Endodermal cell (in vitro differentiated cells): ENCODE data around the gene GPC3. TPM values are rescaled to one million over a fixed set of nuclear protein-coding genes. Genes with fewer than 3 reads are reported as not detected.

Experiments
- DNase-seq: peaks from one replicate; pipeline ENCODE4 v3.0.0-alpha.2; 2017
- H3K27ac ChIP-seq: 2 replicates; pipeline ENCODE4 v1.5.1; 2013; ENCODE audit warnings: mild to moderate bottlenecking, low read depth, low read length, moderate library complexity
- H3K27me3 ChIP-seq: 2 replicates; pipeline ENCODE4 v1.6.1; 2013; ENCODE audit warnings: mild to moderate bottlenecking, low read length, moderate library complexity; ENCODE audit not compliant: insufficient read depth, control insufficient read depth, poor library complexity, severe bottlenecking
- H3K36me3 ChIP-seq: 2 replicates; pipeline ENCODE4 v1.7.0; 2013; ENCODE audit warnings: mild to moderate bottlenecking, low read length, moderate library complexity; ENCODE audit not compliant: control insufficient read depth, insufficient read depth
- H3K4me1 ChIP-seq: one replicate; pipeline ENCODE4 v1.7.0; 2013; ENCODE audit warnings: low read length; ENCODE audit not compliant: control insufficient read depth, insufficient read depth
- H3K4me3 ChIP-seq: 2 replicates; pipeline ENCODE4 v1.5.1; 2013; ENCODE audit warnings: mild to moderate bottlenecking, low read length, moderate library complexity
- H3K9ac ChIP-seq: 2 replicates; pipeline ENCODE4 v1.6.1; 2013; ENCODE audit warnings: mild to moderate bottlenecking, low read length, moderate library complexity; ENCODE audit not compliant: poor library complexity, severe bottlenecking; ENCODE audit errors: extremely low read depth
- H3K9me3 ChIP-seq: 2 replicates; pipeline ENCODE4 v1.6.1; 2013; ENCODE audit warnings: mild to moderate bottlenecking, low read length, moderate library complexity; ENCODE audit not compliant: control insufficient read depth
- H3K27ac Mint-ChIP-seq: 2 replicates; pipeline ENCODE4 v1.8.0; 2020; ENCODE audit warnings: mixed read lengths
- H3K27me3 Mint-ChIP-seq: 2 replicates; pipeline ENCODE4 v1.8.0; 2021; ENCODE audit warnings: mild to moderate bottlenecking, mixed read lengths; ENCODE audit not compliant: insufficient read depth
- H3K36me3 Mint-ChIP-seq: 2 replicates; pipeline ENCODE4 v1.8.0; 2020; ENCODE audit warnings: low read depth, mixed read lengths
- H3K4me1 Mint-ChIP-seq: 2 replicates; pipeline ENCODE4 v1.8.0; 2020; ENCODE audit warnings: mixed read lengths
- H3K4me3 Mint-ChIP-seq: 2 replicates; pipeline ENCODE4 v1.8.0; 2020; ENCODE audit warnings: mild to moderate bottlenecking, moderate library complexity, mixed read lengths
- H3K9me3 Mint-ChIP-seq: 2 replicates; pipeline ENCODE4 v1.8.0; 2020; ENCODE audit warnings: mild to moderate bottlenecking, mixed read lengths
- CTCF ChIP-seq: fragments of 200-600 bp; sonication (generic); conservative IDR thresholded peaks from 2 replicates; pipeline ENCODE4 v1.5.0; 2021; ENCODE audit warnings: antibody characterized with exemption, mild to moderate bottlenecking
- WGBS, 2 experiments: methylation state at CpG; one replicate each; pipeline versions ENCODE4 v1.1.5 to v1.1.7; 2013; ENCODE audit warnings: missing lambda C conversion rate in 2 of 2, mixed read lengths in 1 of 2; ENCODE audit not compliant: insufficient coverage in 1 of 2, insufficient read length in 1 of 2; 5-methylcytosine and 5-hydroxymethylcytosine counted together
- total RNA-seq, 2 donors: library from RNA; stranded (reverse); fragmentation: NEBNext Ultra II Directional in 1 of 2; extraction: Animal tissue kit (Norgen Biotek cat#: 25700) in 1 of 2; gene quantifications; 2 replicates in 1 of 2; 3 replicates in 1 of 2; pipeline ENCODE4 v1.2.1, GENCODE V29; 2021

The GPC3 gene
- total RNA-seq, 2 donors from 2014 or later, result 39.5 to 125 TPM

- H3K27ac Mint-ChIP-seq, result no peak overlapping the region
- peaks cover 55% of the 10 kb centered on the region for H3K4me1 Mint-ChIP-seq
- H3K9me3 ChIP-seq, result no peaks in the 10 kb centered on the region
- H3K4me3 ChIP-seq, result no peak overlapping the region
- no peak for DNase-seq
- peaks cover 1% of the 10 kb centered on the region for H3K36me3 Mint-ChIP-seq
- H3K27me3 Mint-ChIP-seq, result peaks cover 22% of the 10 kb centered on the region
- no peak for TF ChIP-seq CTCF
- H3K36me3 ChIP-seq, result no peaks in the 10 kb centered on the region
- H3K4me3 Mint-ChIP-seq, result no peak overlapping the region
- no peak overlapping the region for H3K27ac ChIP-seq
- no peaks in the 10 kb centered on the region for H3K9me3 Mint-ChIP-seq
- no peak overlapping the region for H3K9ac ChIP-seq
- WGBS, 2 experiments, result 83 to 95% methylated on average over 1 to 3 of the region's 3 CpGs
- H3K4me1 ChIP-seq, result no peaks in the 10 kb centered on the region
- H3K27me3 ChIP-seq, result peaks cover 21% of the 10 kb centered on the region
Measured at GRCh38 chrX:133979641-133980230, 5.7 kb downstream of the GPC3 start.

- DNase-seq, result no peak
- no peak overlapping the region for H3K4me3 Mint-ChIP-seq
- WGBS, 2 experiments, result 94% methylated on average over 3 of the region's 4 CpGs
- H3K36me3 Mint-ChIP-seq, result peaks cover 4% of the 10 kb centered on the region
- Histone ChIP-seq H3K27me3 (no peaks in the 10 kb centered on the region), H3K27ac (no peak overlapping the region), H3K4me1 (peaks cover 5% of the 10 kb centered on the region), H3K4me3 (no peak overlapping the region), H3K9me3 (no peaks in the 10 kb centered on the region), H3K9ac (no peak overlapping the region), H3K36me3 (no peaks in the 10 kb centered on the region)
- H3K9me3 Mint-ChIP-seq, result no peaks in the 10 kb centered on the region
- H3K4me1 Mint-ChIP-seq, result peaks cover 35% of the 10 kb centered on the region
- no peak overlapping the region for H3K27ac Mint-ChIP-seq
- TF ChIP-seq CTCF, result no peak
- no peaks in the 10 kb centered on the region for H3K27me3 Mint-ChIP-seq
Measured at GRCh38 chrX:133973704-133974103, 11.7 kb downstream of the GPC3 start.

GRCh38 chrX:133972916-133973315 lies 12.5 kb downstream of the GPC3 start:
- Mint-ChIP-seq H3K27me3 (no peaks in the 10 kb centered on the region), H3K27ac (no peak overlapping the region), H3K4me1 (peaks cover 36% of the 10 kb centered on the region), H3K4me3 (no peak overlapping the region), H3K36me3 (peaks cover 4% of the 10 kb centered on the region), H3K9me3 (no peaks in the 10 kb centered on the region)
- no peak for DNase-seq
- Histone ChIP-seq H3K27ac (no peak overlapping the region), H3K9me3 (no peaks in the 10 kb centered on the region), H3K9ac (no peak overlapping the region), H3K4me3 (no peak overlapping the region), H3K27me3 (no peaks in the 10 kb centered on the region), H3K4me1 (peaks cover 5% of the 10 kb centered on the region), H3K36me3 (no peaks in the 10 kb centered on the region)
- TF ChIP-seq CTCF, result no peak
- 94% methylated on average over 3 of the region's 4 CpGs; no CpG with 5 or more reads in 1 of the 2 experiments for WGBS, 2 experiments
